SK-N-SH (cell line): ENCODE results near the gene APOC3.

Experiments
- EP300 ChIP-seq, 2 experiments: IDR thresholded peaks; 2 replicates each; pipeline versions ENCODE4 v1.4.0 to v1.6.1; 2012; ENCODE audit warnings: borderline replicate concordance in 1 of 2, low read depth in 1 of 2, low read length in 1 of 2
- FOXJ3 ChIP-seq: sonication (generic); formaldehyde crosslinking; IDR thresholded peaks from 2 replicates; pipeline ENCODE4 v1.5.1; 2020; ENCODE audit warnings: mild to moderate bottlenecking, missing genetic modification reagents
- MAX ChIP-seq: IDR thresholded peaks from 2 replicates; pipeline ENCODE4 v1.4.0; 2012; ENCODE audit warnings: low read depth
- TAF1 ChIP-seq: IDR thresholded peaks from 2 replicates; pipeline ENCODE4 v1.6.1; 2012; ENCODE audit warnings: low read depth, mild to moderate bottlenecking, low read length, moderate library complexity, borderline replicate concordance
- TCF12 ChIP-seq: IDR thresholded peaks from 2 replicates; pipeline ENCODE4 v1.4.0; 2012
- TEAD4 ChIP-seq: IDR thresholded peaks from 2 replicates; pipeline ENCODE4 v1.4.0; 2012; ENCODE audit warnings: mild to moderate bottlenecking, borderline replicate concordance; ENCODE audit not compliant: insufficient read depth
- TF ChIP-seq, protein P1 (sequence below): fragments of 200-600 bp; sonication (generic); IDR thresholded peaks from 2 replicates; pipeline ENCODE4 v1.6.1; 2017; ENCODE audit warnings: antibody characterized with exemption, mild to moderate bottlenecking, moderate library complexity

DNA sequence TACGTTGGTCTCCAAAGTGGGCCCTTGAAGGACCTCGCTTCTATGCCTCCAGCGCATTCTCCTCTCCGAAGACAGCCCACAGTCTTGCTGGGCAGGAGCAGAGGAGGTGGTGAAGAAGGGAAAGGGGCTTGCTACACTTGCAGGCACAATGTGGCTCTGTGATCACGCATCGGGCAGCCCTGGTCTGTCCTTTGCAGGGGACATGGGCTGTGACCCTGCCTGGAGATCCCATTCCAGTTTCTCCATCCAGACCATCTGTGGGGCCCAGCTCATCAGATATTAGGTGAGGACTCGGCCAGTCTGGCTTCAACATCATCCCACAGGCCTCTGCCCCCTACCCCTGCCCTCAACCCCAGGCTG lies 6.9 kb downstream of the APOC3 start:
- no peak for TF ChIP-seq TEAD4
- TF ChIP-seq, protein P1, sequence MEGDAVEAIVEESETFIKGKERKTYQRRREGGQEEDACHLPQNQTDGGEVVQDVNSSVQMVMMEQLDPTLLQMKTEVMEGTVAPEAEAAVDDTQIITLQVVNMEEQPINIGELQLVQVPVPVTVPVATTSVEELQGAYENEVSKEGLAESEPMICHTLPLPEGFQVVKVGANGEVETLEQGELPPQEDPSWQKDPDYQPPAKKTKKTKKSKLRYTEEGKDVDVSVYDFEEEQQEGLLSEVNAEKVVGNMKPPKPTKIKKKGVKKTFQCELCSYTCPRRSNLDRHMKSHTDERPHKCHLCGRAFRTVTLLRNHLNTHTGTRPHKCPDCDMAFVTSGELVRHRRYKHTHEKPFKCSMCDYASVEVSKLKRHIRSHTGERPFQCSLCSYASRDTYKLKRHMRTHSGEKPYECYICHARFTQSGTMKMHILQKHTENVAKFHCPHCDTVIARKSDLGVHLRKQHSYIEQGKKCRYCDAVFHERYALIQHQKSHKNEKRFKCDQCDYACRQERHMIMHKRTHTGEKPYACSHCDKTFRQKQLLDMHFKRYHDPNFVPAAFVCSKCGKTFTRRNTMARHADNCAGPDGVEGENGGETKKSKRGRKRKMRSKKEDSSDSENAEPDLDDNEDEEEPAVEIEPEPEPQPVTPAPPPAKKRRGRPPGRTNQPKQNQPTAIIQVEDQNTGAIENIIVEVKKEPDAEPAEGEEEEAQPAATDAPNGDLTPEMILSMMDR, result no peak
- no peak for TF ChIP-seq TAF1
- no peak for TF ChIP-seq EP300 (IDR thresholded peaks at IDR 0.05; ENCODE audit: borderline replicate concordance in 1 of 2, low read depth in 1 of 2, low read length in 1 of 2)
- TF ChIP-seq MAX, result no peak
- TF ChIP-seq FOXJ3 (CRISPR knock-in tag), result no peak
- TF ChIP-seq TCF12, result no peak
